PC-3 (cell line): Measurements from ENCODE around the gene GPR107. TPM values are rescaled to one million over a fixed set of nuclear protein-coding genes. Genes with fewer than 3 reads are reported as not detected.

Source experiments
- ATAC-seq: fragments of 200-7000 bp; cut with Tn5 transposase; 2 replicates; pipeline ENCODE4 v1.9.1; 2020; ENCODE audit warnings: mild to moderate bottlenecking, moderate library complexity
- BruUV-seq: library from RNA; stranded (reverse); fragments of 400-500 nt; replicated peaks from 2 replicates; lab custom pipeline; 2021; lab: Mats Ljungman, UMichigan
- CTCF ChIA-PET: fragments of 300-600 bp; sonication (Branson Sonifier 250); formaldehyde crosslinking; loops from one replicate; lab custom pipeline; 2022; ENCODE audit warnings: antibody characterized with exemption; lab: Charles Lee
- POLR2A ChIA-PET: fragments of 300-600 bp; sonication (Branson Sonifier 250); formaldehyde crosslinking; loops from one replicate; lab custom pipeline; 2022; ENCODE audit warnings: antibody characterized with exemption; ENCODE audit not compliant: unreplicated experiment; lab: Charles Lee
- DNase-seq: peaks from one replicate; pipeline ENCODE4 v3.0.0-alpha.2; 2015
- H2AFZ ChIP-seq: fragments of 300-600 bp; sonication (generic); 2 replicates; pipeline ENCODE4 v1.6.0; 2016; ENCODE audit warnings: antibody characterized with exemption, low read length
- H3F3A ChIP-seq: fragments of 300-600 bp; sonication (generic); one replicate; pipeline ENCODE4 v1.6.0; 2017; ENCODE audit warnings: antibody characterized with exemption, low read length, control low read depth, mild to moderate bottlenecking; ENCODE audit not compliant: unreplicated experiment
- H3K27ac ChIP-seq: fragments of 300-600 bp; sonication (generic); 2 replicates; pipeline ENCODE4 v1.5.1; 2016; ENCODE audit warnings: mild to moderate bottlenecking, low read length
- H3K27me3 ChIP-seq: fragments of 300-600 bp; sonication (generic); 2 replicates; pipeline ENCODE4 v1.6.1; 2016; ENCODE audit warnings: low read length, mixed read lengths
- H3K36me3 ChIP-seq: fragments of 300-600 bp; sonication (generic); 2 replicates; pipeline ENCODE4 v1.6.1; 2016; ENCODE audit warnings: low read depth, mixed run types, low read length, mixed read lengths
- H3K4me1 ChIP-seq: fragments of 300-600 bp; sonication (generic); 2 replicates; pipeline ENCODE4 v1.5.1; 2016; ENCODE audit warnings: low read length; ENCODE audit not compliant: insufficient read depth
- H3K4me2 ChIP-seq: fragments of 300-600 bp; sonication (generic); 2 replicates; pipeline ENCODE4 v1.6.0; 2016; ENCODE audit warnings: low read length
- H3K4me3 ChIP-seq: fragments of 300-600 bp; sonication (generic); 2 replicates; pipeline ENCODE4 v1.5.1; 2016; ENCODE audit warnings: mild to moderate bottlenecking, low read length, mixed read lengths
- H3K79me2 ChIP-seq: fragments of 300-600 bp; sonication (generic); 2 replicates; pipeline ENCODE4 v1.6.1; 2017; ENCODE audit warnings: low read length, mixed read lengths
- H3K9ac ChIP-seq: fragments of 300-600 bp; sonication (generic); 2 replicates; pipeline ENCODE4 v1.6.0; 2016; ENCODE audit warnings: mild to moderate bottlenecking, low read length
- H3K9me2 ChIP-seq: fragments of 300-600 bp; sonication (generic); replicated peaks from 2 replicates; pipeline ENCODE4 v1.6.1; 2016; ENCODE audit warnings: mixed run types, low read length, mixed read lengths
- H3K9me3 ChIP-seq: fragments of 300-600 bp; sonication (generic); 2 replicates; pipeline ENCODE4 v1.6.1; 2016; ENCODE audit warnings: low read length, mixed read lengths
- H4K20me1 ChIP-seq: fragments of 300-600 bp; sonication (generic); 2 replicates; pipeline ENCODE4 v1.6.1; 2016; ENCODE audit warnings: low read length, mixed read lengths
- EZH2 ChIP-seq: fragments of 300-600 bp; sonication (generic); IDR thresholded peaks from one replicate; pipeline ENCODE4 v1.6.1; 2017; ENCODE audit warnings: antibody characterized with exemption, mild to moderate bottlenecking, low read length; ENCODE audit not compliant: unreplicated experiment
- EZH2phosphoT487 ChIP-seq: fragments of 300-600 bp; sonication (generic); IDR thresholded peaks from 2 replicates; pipeline ENCODE4 v1.6.1; 2018; ENCODE audit warnings: mild to moderate bottlenecking, antibody characterized with exemption, low read length, borderline replicate concordance
- intact Hi-C: fragments of 100-400 bp; cut with micrococcal nuclease; formaldehyde crosslinking; loops from 2 replicates; pipeline ENCODE4 v1.9.0; 2023
- total RNA-seq: library from RNA; depleted of rRNA; stranded (reverse); fragments of >200 nt; gene quantifications from 2 replicates; pipeline ENCODE4 v1.2.3, GENCODE V29; 2014
- TF ChIP-seq, protein P1 (sequence below): fragments of 300-600 bp; sonication (generic); conservative IDR thresholded peaks from 2 replicates; pipeline ENCODE4 v1.5.1; 2017; ENCODE audit warnings: antibody characterized with exemption, low read depth, mild to moderate bottlenecking, low read length

The GPR107 gene
- total RNA-seq, 1 experiment from 2014 or later: 11.4 TPM

GRCh38 chr9:130054325-130054786 is 650 bp downstream of the GPR107 start:
- Histone ChIP-seq H3K79me2 (peaks cover 71% of the 10 kb centered on the region), H3K27ac (peak overlapping the region; percentile 70), H3K9ac (peak overlapping the region; percentile 94), H3K4me2 (peak overlapping the region; percentile 95), H3K27me3 (no peaks in the 10 kb centered on the region), H2AFZ (peak overlapping the region; percentile 86), H3F3A (no peaks in the 10 kb centered on the region), H3K9me3 (no peaks in the 10 kb centered on the region), H3K4me3 (peak overlapping the region; percentile 95), H3K36me3 (no peaks in the 10 kb centered on the region), H4K20me1 (no peaks in the 10 kb centered on the region), H3K9me2 (no peaks in the 10 kb centered on the region), H3K4me1 (peaks cover 23% of the 10 kb centered on the region)
- BruUV-seq: TSS peak; percentile 65
- DNase-seq (no peak), ATAC-seq (peak; percentile 16)
- ChIA-PET CTCF (no interaction called here), POLR2A (no interaction called here)
- TF ChIP-seq, protein P1, sequence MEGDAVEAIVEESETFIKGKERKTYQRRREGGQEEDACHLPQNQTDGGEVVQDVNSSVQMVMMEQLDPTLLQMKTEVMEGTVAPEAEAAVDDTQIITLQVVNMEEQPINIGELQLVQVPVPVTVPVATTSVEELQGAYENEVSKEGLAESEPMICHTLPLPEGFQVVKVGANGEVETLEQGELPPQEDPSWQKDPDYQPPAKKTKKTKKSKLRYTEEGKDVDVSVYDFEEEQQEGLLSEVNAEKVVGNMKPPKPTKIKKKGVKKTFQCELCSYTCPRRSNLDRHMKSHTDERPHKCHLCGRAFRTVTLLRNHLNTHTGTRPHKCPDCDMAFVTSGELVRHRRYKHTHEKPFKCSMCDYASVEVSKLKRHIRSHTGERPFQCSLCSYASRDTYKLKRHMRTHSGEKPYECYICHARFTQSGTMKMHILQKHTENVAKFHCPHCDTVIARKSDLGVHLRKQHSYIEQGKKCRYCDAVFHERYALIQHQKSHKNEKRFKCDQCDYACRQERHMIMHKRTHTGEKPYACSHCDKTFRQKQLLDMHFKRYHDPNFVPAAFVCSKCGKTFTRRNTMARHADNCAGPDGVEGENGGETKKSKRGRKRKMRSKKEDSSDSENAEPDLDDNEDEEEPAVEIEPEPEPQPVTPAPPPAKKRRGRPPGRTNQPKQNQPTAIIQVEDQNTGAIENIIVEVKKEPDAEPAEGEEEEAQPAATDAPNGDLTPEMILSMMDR: no peak
- TF ChIP-seq EZH2phosphoT487 (no peak), EZH2 (no peak)
- intact Hi-C loops: no loop called here

DNA sequence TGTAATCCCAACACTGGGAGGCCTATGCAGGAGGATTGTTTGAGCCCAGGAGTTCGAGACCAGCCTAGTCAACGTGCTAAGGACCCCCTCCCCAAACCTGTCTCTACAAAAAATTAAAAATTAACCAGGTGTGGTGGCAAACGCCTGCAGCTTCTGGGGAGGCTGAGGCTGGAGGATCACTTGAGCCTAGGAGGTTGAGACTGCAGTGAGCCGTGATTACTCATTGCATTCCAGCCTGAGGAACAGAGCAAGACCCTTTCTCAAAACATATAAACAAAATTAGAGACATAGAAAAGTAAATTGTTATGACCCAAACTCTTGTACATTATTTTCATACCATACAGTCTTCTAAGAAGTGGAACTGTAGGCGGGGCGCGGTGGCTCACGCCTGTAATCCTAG is 1.1 kb downstream of the GPR107 start:
- Histone ChIP-seq H3K4me2 (peak overlapping the region; percentile 95), H3F3A (no peaks in the 10 kb centered on the region), H3K4me1 (peaks cover 23% of the 10 kb centered on the region), H4K20me1 (no peaks in the 10 kb centered on the region), H2AFZ (no peak overlapping the region), H3K9me3 (no peaks in the 10 kb centered on the region), H3K27me3 (no peaks in the 10 kb centered on the region), H3K79me2 (peaks cover 74% of the 10 kb centered on the region), H3K27ac (no peak overlapping the region), H3K9ac (peak overlapping the region; percentile 94), H3K4me3 (peak overlapping the region; percentile 95), H3K9me2 (no peaks in the 10 kb centered on the region), H3K36me3 (no peaks in the 10 kb centered on the region)
- TF ChIP-seq EZH2: no peak
- no peak for TF ChIP-seq EZH2phosphoT487
- TF ChIP-seq, protein P1: no peak
- no TSS peak for BruUV-seq
- DNase-seq (no peak), ATAC-seq (no peak)
- ChIA-PET CTCF (no interaction called here), POLR2A (no interaction called here)
- intact Hi-C loops: no loop called here

DNA sequence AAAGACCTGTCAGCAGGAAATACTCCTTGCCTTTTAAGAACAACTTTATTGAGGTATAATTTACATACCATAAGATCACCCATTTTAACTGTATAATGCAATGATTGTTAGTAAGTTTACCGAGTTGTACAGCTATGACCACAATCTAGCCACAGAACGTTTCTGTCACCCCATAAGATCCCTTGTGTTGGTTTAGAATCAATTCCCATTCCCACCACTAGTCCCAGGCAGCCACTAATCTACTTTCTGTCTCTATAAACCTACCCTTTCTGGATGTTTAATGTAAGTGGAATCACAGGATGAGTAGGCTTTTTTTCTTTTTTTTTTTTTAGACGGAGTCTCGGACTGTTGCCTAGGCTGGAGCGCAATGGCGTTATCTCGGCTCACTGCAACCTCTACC is 4.4 kb downstream of the GPR107 start:
- no peak overlapping the region for H3K4me3 ChIP-seq
- DNase-seq: peak; percentile 26
- no peak for ATAC-seq
- no peak overlapping the region for H3K4me2 ChIP-seq
- no peaks in the 10 kb centered on the region for H3K9me3 ChIP-seq
- intact Hi-C loops: no loop called here
- H3K9me2 ChIP-seq: no peaks in the 10 kb centered on the region
- no peaks in the 10 kb centered on the region for H3F3A ChIP-seq
- no peak overlapping the region for H3K9ac ChIP-seq
- H3K36me3 ChIP-seq: no peaks in the 10 kb centered on the region
- peaks cover 81% of the 10 kb centered on the region for H3K79me2 ChIP-seq
- no peak overlapping the region for H3K27ac ChIP-seq
- H3K27me3 ChIP-seq: no peaks in the 10 kb centered on the region
- CTCF ChIA-PET: no interaction called here
- no TSS peak for BruUV-seq
- H2AFZ ChIP-seq: no peak overlapping the region
- no peak for TF ChIP-seq EZH2
- TF ChIP-seq, protein P1: peak; percentile 39
- no peaks in the 10 kb centered on the region for H4K20me1 ChIP-seq
- POLR2A ChIA-PET: no interaction called here
- peaks cover 3% of the 10 kb centered on the region; the same call in 1 of the 2 replicates for H3K4me1 ChIP-seq
